RWPE2 (cell line): ENCODE data around the gene NRG3.

Experiments
- ATAC-seq: fragments of 200-7000 bp; cut with Tn5 transposase; 3 replicates; pipeline ENCODE4 v1.9.1; 2021; ENCODE audit warnings: low read depth
- DNase-seq: peaks from one replicate; pipeline ENCODE4 v3.0.0-alpha.2; 2020; ENCODE audit warnings: low spot score
- H3K27ac ChIP-seq: fragments of 450-650 bp; 2 replicates; pipeline ENCODE4 v1.5.1; 2017; ENCODE audit warnings: mild to moderate bottlenecking; ENCODE audit not compliant: poor library complexity, severe bottlenecking
- H3K27me3 ChIP-seq: fragments of 250-450 bp; sonication (Bioruptor Pico); 2 replicates; pipeline ENCODE4 v1.5.1; 2021; ENCODE audit warnings: mild to moderate bottlenecking, moderate library complexity; ENCODE audit not compliant: insufficient read depth, poor library complexity, severe bottlenecking
- H3K36me3 ChIP-seq: fragments of 250-450 bp; sonication (Bioruptor Pico); 2 replicates; pipeline ENCODE4 v1.5.1; 2020; ENCODE audit warnings: low read depth, mild to moderate bottlenecking, moderate library complexity
- H3K4me1 ChIP-seq: fragments of 250-450 bp; sonication (Bioruptor Pico); 2 replicates; pipeline ENCODE4 v1.5.1; 2021; ENCODE audit warnings: mild to moderate bottlenecking, moderate library complexity; ENCODE audit not compliant: insufficient read depth, poor library complexity, severe bottlenecking
- H3K4me3 ChIP-seq: fragments of 250-450 bp; sonication (Bioruptor Pico); 2 replicates; pipeline ENCODE4 v1.5.1; 2021; ENCODE audit warnings: mild to moderate bottlenecking, moderate library complexity; ENCODE audit not compliant: severe bottlenecking
- H3K9me3 ChIP-seq: fragments of 250-450 bp; sonication (Bioruptor Pico); 2 replicates; pipeline ENCODE4 v1.5.1; 2021; ENCODE audit warnings: mild to moderate bottlenecking, moderate library complexity; ENCODE audit not compliant: severe bottlenecking
- TF ChIP-seq, protein P1 (sequence below): fragments of 450-650 bp; IDR thresholded peaks from one replicate; pipeline ENCODE4 v1.5.1; 2017; ENCODE audit warnings: mild to moderate bottlenecking, moderate library complexity; ENCODE audit not compliant: poor library complexity, severe bottlenecking

The NRG3 gene

DNA sequence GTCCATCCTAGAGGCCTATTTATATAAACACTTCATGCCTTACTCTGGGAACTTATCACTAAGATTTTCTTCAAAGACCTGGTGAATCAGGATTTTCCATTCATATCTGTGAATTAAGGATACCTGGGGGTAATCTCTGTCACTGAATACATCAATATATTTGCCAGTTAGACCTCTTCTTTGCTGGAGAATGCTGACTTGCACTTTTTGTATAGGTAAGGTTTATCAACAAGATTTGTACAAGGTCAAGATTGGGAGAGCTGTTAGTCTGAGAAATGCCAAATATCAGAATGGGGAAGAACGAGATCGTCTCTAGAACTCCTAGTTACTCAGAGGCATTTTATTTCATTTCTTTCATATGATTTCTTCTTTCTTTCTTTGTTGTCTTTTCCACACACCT, 1060.0 kb downstream of the NRG3 start:
- Histone ChIP-seq H3K27me3 (no peaks in the 10 kb centered on the region), H3K4me3 (no peak overlapping the region), H3K9me3 (no peaks in the 10 kb centered on the region), H3K27ac (no peak overlapping the region), H3K36me3 (no peaks in the 10 kb centered on the region), H3K4me1 (no peaks in the 10 kb centered on the region)
- TF ChIP-seq, protein P1, sequence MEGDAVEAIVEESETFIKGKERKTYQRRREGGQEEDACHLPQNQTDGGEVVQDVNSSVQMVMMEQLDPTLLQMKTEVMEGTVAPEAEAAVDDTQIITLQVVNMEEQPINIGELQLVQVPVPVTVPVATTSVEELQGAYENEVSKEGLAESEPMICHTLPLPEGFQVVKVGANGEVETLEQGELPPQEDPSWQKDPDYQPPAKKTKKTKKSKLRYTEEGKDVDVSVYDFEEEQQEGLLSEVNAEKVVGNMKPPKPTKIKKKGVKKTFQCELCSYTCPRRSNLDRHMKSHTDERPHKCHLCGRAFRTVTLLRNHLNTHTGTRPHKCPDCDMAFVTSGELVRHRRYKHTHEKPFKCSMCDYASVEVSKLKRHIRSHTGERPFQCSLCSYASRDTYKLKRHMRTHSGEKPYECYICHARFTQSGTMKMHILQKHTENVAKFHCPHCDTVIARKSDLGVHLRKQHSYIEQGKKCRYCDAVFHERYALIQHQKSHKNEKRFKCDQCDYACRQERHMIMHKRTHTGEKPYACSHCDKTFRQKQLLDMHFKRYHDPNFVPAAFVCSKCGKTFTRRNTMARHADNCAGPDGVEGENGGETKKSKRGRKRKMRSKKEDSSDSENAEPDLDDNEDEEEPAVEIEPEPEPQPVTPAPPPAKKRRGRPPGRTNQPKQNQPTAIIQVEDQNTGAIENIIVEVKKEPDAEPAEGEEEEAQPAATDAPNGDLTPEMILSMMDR = no peak
- no peak for ATAC-seq
- DNase-seq = no peak

DNA sequence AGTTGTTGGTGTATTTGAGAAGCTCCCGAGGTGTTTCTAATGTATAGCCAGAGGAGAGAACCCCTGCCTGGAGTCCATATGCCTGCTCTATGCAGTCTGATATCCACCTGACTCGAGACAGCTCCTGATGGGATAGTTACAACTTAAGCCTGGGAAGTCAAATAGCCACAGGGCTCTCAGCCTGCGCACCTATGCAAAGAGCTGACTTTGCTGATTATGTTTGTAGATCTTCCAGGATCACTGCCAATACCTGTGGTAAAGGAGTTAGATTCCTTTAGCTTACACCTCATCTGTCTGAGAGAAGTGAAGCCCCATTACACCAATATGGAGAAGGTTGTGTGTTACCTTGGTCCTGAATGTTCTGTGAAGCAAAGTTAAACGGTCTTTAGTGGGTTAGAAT, 1063.3 kb downstream of the NRG3 start:
- Histone ChIP-seq H3K9me3 (no peaks in the 10 kb centered on the region), H3K4me3 (no peak overlapping the region), H3K36me3 (no peaks in the 10 kb centered on the region), H3K4me1 (no peaks in the 10 kb centered on the region), H3K27me3 (no peaks in the 10 kb centered on the region), H3K27ac (no peak overlapping the region)
- TF ChIP-seq, protein P1 = no peak
- DNase-seq = no peak
- ATAC-seq = no peak

DNA sequence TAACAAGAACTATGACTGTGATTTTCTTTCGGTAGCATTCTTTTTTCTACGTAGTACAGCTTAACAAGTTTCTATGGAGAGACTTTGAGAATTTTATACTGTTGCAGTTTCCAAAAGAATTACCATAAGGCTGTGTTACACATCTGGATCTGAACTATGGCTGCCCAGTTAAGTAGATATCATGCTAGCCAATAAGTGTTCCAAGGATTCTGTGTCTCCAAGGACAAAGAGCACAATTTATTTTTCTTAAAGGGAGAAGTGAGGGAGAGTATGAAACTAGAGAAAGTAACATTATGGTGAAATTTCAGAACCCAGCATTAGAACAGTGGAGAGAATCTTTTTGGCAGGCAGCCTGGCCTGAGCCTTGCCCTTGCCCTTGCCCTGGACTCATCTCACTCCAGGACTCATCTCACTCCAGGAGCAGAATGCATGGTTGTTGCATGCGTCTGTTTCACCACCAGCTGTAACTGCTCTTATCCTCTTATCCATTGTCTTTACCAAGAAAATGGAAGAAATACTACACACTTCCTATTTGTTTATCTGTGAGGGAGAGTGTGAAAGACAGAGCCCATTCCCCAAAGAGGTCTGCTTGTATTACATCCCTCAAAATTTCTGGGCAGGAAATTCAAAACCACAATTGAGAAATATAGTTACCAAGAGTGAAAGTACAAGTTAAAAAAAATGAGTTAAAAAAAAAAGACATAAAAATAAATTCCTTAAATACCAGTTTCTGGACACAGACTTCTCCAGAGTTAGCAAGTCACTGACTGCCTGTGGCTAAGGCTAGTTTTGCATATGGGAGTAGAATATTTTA, 1067.5 kb downstream of the NRG3 start:
- DNase-seq = no peak
- H3K4me3 ChIP-seq = no peak overlapping the region

DNA sequence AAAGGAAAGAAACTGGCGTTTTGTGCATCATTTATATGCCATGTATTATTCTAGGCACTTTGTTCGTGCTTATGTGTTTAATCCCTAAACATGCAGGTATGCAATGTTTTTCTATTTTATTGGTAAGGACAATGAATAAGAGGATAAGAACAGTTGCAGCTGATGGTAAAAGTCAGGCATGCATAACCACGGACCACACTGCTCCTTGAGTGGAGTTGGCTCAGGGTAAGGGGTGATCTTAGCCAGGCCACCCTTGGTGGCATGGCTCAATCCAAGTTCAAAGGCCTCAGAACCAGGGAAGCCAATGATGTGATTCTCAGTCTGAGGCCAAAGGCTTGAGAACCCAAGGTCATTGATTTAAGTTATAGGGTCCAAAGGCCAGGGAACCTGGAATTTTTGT, 1068.1 kb downstream of the NRG3 start:
- no peak for DNase-seq
- no peak overlapping the region for H3K4me3 ChIP-seq
- no peaks in the 10 kb centered on the region for H3K36me3 ChIP-seq
- no peaks in the 10 kb centered on the region for H3K27me3 ChIP-seq
- ATAC-seq = no peak
- peaks cover 2% of the 10 kb centered on the region for H3K9me3 ChIP-seq
- H3K4me1 ChIP-seq = no peaks in the 10 kb centered on the region
- TF ChIP-seq, protein P1 = no peak
- no peak overlapping the region for H3K27ac ChIP-seq

More for the DNA sequence above, 1067.5 kb downstream of the NRG3 start:
- H3K27me3 ChIP-seq = no peaks in the 10 kb centered on the region
- peaks cover 2% of the 10 kb centered on the region for H3K9me3 ChIP-seq
- H3K27ac ChIP-seq = no peak overlapping the region
- TF ChIP-seq, protein P1 = no peak
- H3K4me1 ChIP-seq = no peaks in the 10 kb centered on the region
- peak; percentile 31; the same call in 1 of the 3 replicates for ATAC-seq
- no peaks in the 10 kb centered on the region for H3K36me3 ChIP-seq

DNA sequence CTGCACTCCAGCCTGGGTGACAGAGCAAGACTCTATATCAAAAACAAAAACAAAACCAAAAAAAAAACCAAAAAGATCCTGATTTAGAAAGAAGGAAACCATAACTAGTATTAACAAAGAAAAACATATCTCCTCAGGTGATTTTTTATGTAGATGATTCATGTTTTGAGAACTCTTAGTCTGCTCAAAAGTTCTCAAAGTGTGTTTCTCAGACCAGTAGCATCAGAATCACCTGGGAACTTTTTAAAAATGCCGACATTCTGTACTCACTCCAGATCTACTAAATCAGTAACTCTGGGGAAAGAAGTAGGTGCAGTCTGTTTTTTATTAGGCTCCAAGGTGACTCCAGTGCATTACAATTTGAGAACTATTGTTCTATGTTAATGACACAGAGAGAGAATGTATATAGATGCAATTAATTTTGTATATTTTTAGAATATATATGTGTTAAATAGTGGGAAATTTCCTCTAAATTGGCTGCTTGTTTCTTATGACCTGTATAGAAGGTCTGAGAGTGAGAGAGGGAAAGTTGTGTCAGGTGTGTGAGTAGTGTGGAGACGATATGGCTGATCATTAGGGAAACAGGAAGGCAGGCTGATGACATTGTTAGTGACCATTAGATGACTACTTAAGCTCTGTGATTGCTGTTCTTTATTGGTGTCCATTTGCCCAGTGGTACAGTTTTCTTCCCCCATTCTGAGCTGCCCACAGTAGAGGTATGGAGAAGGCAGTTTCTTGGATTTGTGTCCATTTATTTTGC, 1075.0 kb downstream of the NRG3 start:
- H3K27ac ChIP-seq = no peak overlapping the region

More for the DNA sequence above, 1075.0 kb downstream of the NRG3 start:
- no peak overlapping the region for H3K4me3 ChIP-seq
- H3K27me3 ChIP-seq = no peaks in the 10 kb centered on the region
- no peak for DNase-seq
- no peaks in the 10 kb centered on the region for H3K36me3 ChIP-seq
- peaks cover 5% of the 10 kb centered on the region for H3K9me3 ChIP-seq
- no peaks in the 10 kb centered on the region for H3K4me1 ChIP-seq
- TF ChIP-seq, protein P1 = no peak
- ATAC-seq = no peak
